NCI-H524 treated with DMSO at 0.1 percent for 48 hours (cell line): ENCODE results near the gene SETDB2.
"Not testable (repeated sequence)": the region's sequence is repeated elsewhere in the genome, so short reads cannot be mapped to it uniquely, and the experiment has no call there.

Source experiments
- DNase-seq: peaks from one replicate; lab custom pipeline; 2025; lab: John Stamatoyannopoulos, UW

The SETDB2 gene

GRCh38 chr13:49464621-49465325 is 20.7 kb downstream of the SETDB2 start:
- no peak for DNase-seq

- DNase-seq = no peak
These were observed 22.3 kb downstream of the SETDB2 start for GRCh38 chr13:49466292-49466838.

- DNase-seq = no peak
These were observed 28.1 kb downstream of the SETDB2 start for GRCh38 chr13:49472186-49472585.

- DNase-seq = no peak
These were observed 32.5 kb downstream of the SETDB2 start for GRCh38 chr13:49476529-49476928.

- no peak for DNase-seq
These were observed 37.7 kb downstream of the SETDB2 start for GRCh38 chr13:49481788-49482187.

GRCh38 chr13:49488563-49488962 is 44.5 kb downstream of the SETDB2 start:
- DNase-seq = no peak

- no peak for DNase-seq
These were observed 50.6 kb downstream of the SETDB2 start for GRCh38 chr13:49494645-49495044.

- DNase-seq = no peak
These were observed 52.0 kb downstream of the SETDB2 start, which contains the start of gene PHF11 for GRCh38 chr13:49495783-49496762. PHF11 (plus strand) TSS chr13:49495953; CDS start chr13:49496002, 49 bp downstream.

GRCh38 chr13:49496837-49497236 is 52.8 kb downstream of the SETDB2 start:
- not testable (repeated sequence) for DNase-seq

- no peak for DNase-seq
These were observed 53.2 kb downstream of the SETDB2 start for GRCh38 chr13:49497272-49497671.

GRCh38 chr13:49498206-49498605 is 54.1 kb downstream of the SETDB2 start:
- DNase-seq = no peak

GRCh38 chr13:49499889-49500660 is 56.0 kb downstream of the SETDB2 start:
- no peak for DNase-seq

- DNase-seq = no peak
These were observed 58.9 kb downstream of the SETDB2 start for GRCh38 chr13:49502954-49503353.

- DNase-seq = no peak
These were observed 59.9 kb downstream of the SETDB2 start for GRCh38 chr13:49503951-49504350.

- DNase-seq = no peak
These were observed 68.5 kb downstream of the SETDB2 start for GRCh38 chr13:49512578-49512977.

- no peak for DNase-seq
These were observed 72.4 kb downstream of the SETDB2 start for GRCh38 chr13:49516467-49516866.

GRCh38 chr13:49517461-49517860 is 73.4 kb downstream of the SETDB2 start:
- DNase-seq = no peak

GRCh38 chr13:49521224-49521623 is 77.2 kb downstream of the SETDB2 start:
- DNase-seq = no peak

- no peak for DNase-seq
These were observed 80.8 kb downstream of the SETDB2 start for GRCh38 chr13:49524740-49525501.

- DNase-seq = no peak
These were observed 83.0 kb downstream of the SETDB2 start for GRCh38 chr13:49527123-49527522.

- no peak for DNase-seq
These were observed 84.1 kb downstream of the SETDB2 start for GRCh38 chr13:49528161-49528560.
